GM19395 (cell line): ENCODE results near the gene EBI3.
"Not testable (repeated sequence)": the region's sequence is repeated elsewhere in the genome, so short reads cannot be mapped to it uniquely, and the experiment has no call there.

ENCODE experiments used
- ATAC-seq: cut with Tn5 transposase; IDR thresholded peaks from one replicate; pipeline ENCODE4 v1.9.1; 2021; ENCODE audit warnings: mild to moderate bottlenecking, moderate library complexity; ENCODE audit not compliant: unreplicated experiment

EBI3 gene

GRCh38 chr19:4229179-4229931 is at the start of gene EBI3:
Gene EBI3, plus strand, starts transcription at chr19:4229523. Its CDS starts 28 bp downstream, at chr19:4229551.
- ATAC-seq: peak; percentile 59

GRCh38 chr19:4181053-4181508 is 48.2 kb upstream of the EBI3 start:
- ATAC-seq: no peak

- ATAC-seq: peak; percentile 63
These were observed 47.1 kb upstream of the EBI3 start, which contains the start of the genes ANKRD24 and SIRT6 for GRCh38 chr19:4182084-4182810. Gene ANKRD24, plus strand, starts transcription at chr19:4182689. Its CDS starts 3,737 bp downstream, at chr19:4186426. Gene SIRT6, minus strand, starts transcription at chr19:4182563. Its CDS starts 24 bp downstream, at chr19:4182539.

- no peak for ATAC-seq
These were observed 45.2 kb upstream of the EBI3 start for GRCh38 chr19:4183967-4184717.

- no peak for ATAC-seq
These were observed 44.5 kb upstream of the EBI3 start for GRCh38 chr19:4184718-4185352.

- ATAC-seq: no peak
These were observed 43.8 kb upstream of the EBI3 start for GRCh38 chr19:4185413-4186086.

GRCh38 chr19:4186087-4186993 is 43.0 kb upstream of the EBI3 start:
- no peak for ATAC-seq

GRCh38 chr19:4187313-4188122 is 41.8 kb upstream of the EBI3 start:
- ATAC-seq: no peak

GRCh38 chr19:4189641-4190040 is 39.7 kb upstream of the EBI3 start:
- no peak for ATAC-seq

- ATAC-seq: not testable (repeated sequence)
These were observed 36.8 kb upstream of the EBI3 start for GRCh38 chr19:4192537-4192936.

- no peak for ATAC-seq
These were observed 35.0 kb upstream of the EBI3 start for GRCh38 chr19:4194353-4194752.

GRCh38 chr19:4196009-4196408 is 33.3 kb upstream of the EBI3 start:
- ATAC-seq: no peak

- no peak for ATAC-seq
These were observed 32.7 kb upstream of the EBI3 start for GRCh38 chr19:4196587-4197148.

GRCh38 chr19:4197228-4197624 is 32.1 kb upstream of the EBI3 start:
- no peak for ATAC-seq

- ATAC-seq: no peak
These were observed 31.5 kb upstream of the EBI3 start for GRCh38 chr19:4197625-4198466.

GRCh38 chr19:4198467-4199126 is 30.7 kb upstream of the EBI3 start:
- no peak for ATAC-seq
